IMR-90 (cell line): ENCODE data around the gene JADE3.

Experiments used
- CTCF ChIP-seq: conservative IDR thresholded peaks from 2 replicates; pipeline ENCODE4 v1.5.1; 2012; ENCODE audit warnings: mild to moderate bottlenecking, low read depth, low read length, improper control_type of control experiment
- POLR2A ChIP-seq: IDR thresholded peaks from 2 replicates; pipeline ENCODE4 v1.6.1; 2012; ENCODE audit warnings: mild to moderate bottlenecking, low read depth, low read length
- RCOR1 ChIP-seq: IDR thresholded peaks from 2 replicates; pipeline ENCODE4 v1.6.1; 2012; ENCODE audit warnings: mild to moderate bottlenecking, low read length, improper control_type of control experiment; ENCODE audit not compliant: insufficient replicate concordance

GRCh38 chrX:47060708-47061107 is 148.5 kb downstream of the JADE3 start:
- TF ChIP-seq POLR2A: no peak
- TF ChIP-seq RCOR1: no peak
- TF ChIP-seq CTCF: no peak
